Central memory CD8-positive, alpha-beta T cell (primary cell): ENCODE results near the gene AMDHD1.

ENCODE experiments used
- ATAC-seq: fragments of 150-1000 bp; cut with Tn5 transposase; replicated peaks from 2 replicates; pipeline ENCODE4 v1.10.0; 2022; ENCODE audit warnings: mild to moderate bottlenecking, moderate FRiP score, moderate number of reproducible peaks; ENCODE audit not compliant: poor library complexity, severe bottlenecking; ENCODE audit errors: extremely low read depth
- DNase-seq, 2 donors: peaks; one replicate each; pipeline ENCODE4 v3.0.0; 2021; ENCODE audit warnings: low spot score in 2 of 2
- H3K27ac Mint-ChIP-seq: one replicate; pipeline ENCODE4 v1.8.0; 2022; ENCODE audit warnings: low read depth, mild to moderate bottlenecking, moderate library complexity, mixed read lengths
- H3K27me3 Mint-ChIP-seq: one replicate; pipeline ENCODE4 v1.8.0; 2022; ENCODE audit warnings: mixed read lengths
- H3K36me3 Mint-ChIP-seq: one replicate; pipeline ENCODE4 v1.8.0; 2022; ENCODE audit warnings: mild to moderate bottlenecking, moderate library complexity, mixed read lengths; ENCODE audit not compliant: insufficient read depth
- H3K4me1 Mint-ChIP-seq: one replicate; pipeline ENCODE4 v1.8.0; 2022; ENCODE audit warnings: mixed read lengths
- H3K4me3 Mint-ChIP-seq: one replicate; pipeline ENCODE4 v1.8.0; 2022; ENCODE audit warnings: mild to moderate bottlenecking, moderate library complexity, mixed read lengths
- H3K9me3 Mint-ChIP-seq: one replicate; pipeline ENCODE4 v1.8.0; 2022; ENCODE audit warnings: mixed read lengths

The AMDHD1 gene

GRCh38 chr12:95972832-95973456 lies 29.8 kb downstream of the AMDHD1 start:
- Mint-ChIP-seq H3K4me3 (no peak overlapping the region), H3K9me3 (no peaks in the 10 kb centered on the region), H3K27ac (no peak overlapping the region), H3K27me3 (no peaks in the 10 kb centered on the region), H3K36me3 (no peaks in the 10 kb centered on the region), H3K4me1 (no peaks in the 10 kb centered on the region)
- ATAC-seq (no peak), DNase-seq (no peak)

GRCh38 chr12:95974358-95974757 lies 31.2 kb downstream of the AMDHD1 start:
- H3K36me3 Mint-ChIP-seq = no peaks in the 10 kb centered on the region
- H3K4me1 Mint-ChIP-seq = no peaks in the 10 kb centered on the region
- no peaks in the 10 kb centered on the region for H3K9me3 Mint-ChIP-seq
- no peaks in the 10 kb centered on the region for H3K27me3 Mint-ChIP-seq
- DNase-seq = no peak
- no peak for ATAC-seq
- H3K4me3 Mint-ChIP-seq = no peak overlapping the region
- no peak overlapping the region for H3K27ac Mint-ChIP-seq

GRCh38 chr12:95975491-95975890 lies 32.4 kb downstream of the AMDHD1 start:
- Mint-ChIP-seq H3K4me3 (no peak overlapping the region), H3K9me3 (no peaks in the 10 kb centered on the region), H3K27ac (no peak overlapping the region), H3K4me1 (no peaks in the 10 kb centered on the region), H3K36me3 (no peaks in the 10 kb centered on the region), H3K27me3 (no peaks in the 10 kb centered on the region)
- DNase-seq (no peak), ATAC-seq (no peak)

- Mint-ChIP-seq H3K4me3 (no peak overlapping the region), H3K36me3 (no peaks in the 10 kb centered on the region), H3K27me3 (no peaks in the 10 kb centered on the region), H3K9me3 (no peaks in the 10 kb centered on the region), H3K27ac (no peak overlapping the region), H3K4me1 (no peaks in the 10 kb centered on the region)
- DNase-seq (no peak), ATAC-seq (no peak)
Measured at GRCh38 chr12:95976416-95976832, 33.3 kb downstream of the AMDHD1 start.

- Mint-ChIP-seq H3K27me3 (no peaks in the 10 kb centered on the region), H3K4me1 (no peaks in the 10 kb centered on the region), H3K36me3 (peaks cover 2% of the 10 kb centered on the region), H3K4me3 (no peak overlapping the region), H3K9me3 (no peaks in the 10 kb centered on the region), H3K27ac (no peak overlapping the region)
- DNase-seq (no peak), ATAC-seq (no peak)
Measured at GRCh38 chr12:95977764-95978305, 34.7 kb downstream of the AMDHD1 start.

GRCh38 chr12:95978351-95978750 lies 35.2 kb downstream of the AMDHD1 start:
- no peak overlapping the region for H3K4me3 Mint-ChIP-seq
- H3K27ac Mint-ChIP-seq = no peak overlapping the region
- H3K4me1 Mint-ChIP-seq = no peaks in the 10 kb centered on the region
- H3K27me3 Mint-ChIP-seq = no peaks in the 10 kb centered on the region
- H3K9me3 Mint-ChIP-seq = no peaks in the 10 kb centered on the region
- ATAC-seq (no peak), DNase-seq (no peak)
- peaks cover 2% of the 10 kb centered on the region for H3K36me3 Mint-ChIP-seq

GRCh38 chr12:95978774-95979173 lies 35.6 kb downstream of the AMDHD1 start:
- Mint-ChIP-seq H3K4me3 (no peak overlapping the region), H3K36me3 (peaks cover 2% of the 10 kb centered on the region), H3K9me3 (no peaks in the 10 kb centered on the region), H3K27me3 (no peaks in the 10 kb centered on the region), H3K27ac (no peak overlapping the region), H3K4me1 (no peaks in the 10 kb centered on the region)
- ATAC-seq (no peak), DNase-seq (no peak)

GRCh38 chr12:95980437-95980836 lies 37.3 kb downstream of the AMDHD1 start:
- no peaks in the 10 kb centered on the region for H3K9me3 Mint-ChIP-seq
- H3K27ac Mint-ChIP-seq = no peak overlapping the region
- no peak overlapping the region for H3K4me3 Mint-ChIP-seq
- no peak for DNase-seq
- peaks cover 2% of the 10 kb centered on the region for H3K36me3 Mint-ChIP-seq
- ATAC-seq = no peak
- H3K4me1 Mint-ChIP-seq = no peaks in the 10 kb centered on the region
- no peaks in the 10 kb centered on the region for H3K27me3 Mint-ChIP-seq

GRCh38 chr12:95982602-95983001 lies 39.5 kb downstream of the AMDHD1 start:
- H3K4me3 Mint-ChIP-seq = no peak overlapping the region
- no peak for ATAC-seq
- H3K9me3 Mint-ChIP-seq = no peaks in the 10 kb centered on the region
- DNase-seq = no peak
- H3K4me1 Mint-ChIP-seq = no peaks in the 10 kb centered on the region
- peaks cover 2% of the 10 kb centered on the region for H3K36me3 Mint-ChIP-seq
- H3K27me3 Mint-ChIP-seq = no peaks in the 10 kb centered on the region
- no peak overlapping the region for H3K27ac Mint-ChIP-seq

GRCh38 chr12:95984682-95985081 lies 41.6 kb downstream of the AMDHD1 start:
- H3K27me3 Mint-ChIP-seq = no peaks in the 10 kb centered on the region
- no peak for DNase-seq
- H3K36me3 Mint-ChIP-seq = peaks cover 2% of the 10 kb centered on the region
- H3K9me3 Mint-ChIP-seq = no peaks in the 10 kb centered on the region
- H3K4me3 Mint-ChIP-seq = no peak overlapping the region
- ATAC-seq = no peak
- no peaks in the 10 kb centered on the region for H3K4me1 Mint-ChIP-seq
- no peak overlapping the region for H3K27ac Mint-ChIP-seq

GRCh38 chr12:95986635-95987570 lies 43.8 kb downstream of the AMDHD1 start:
- H3K36me3 Mint-ChIP-seq = peaks cover 2% of the 10 kb centered on the region
- ATAC-seq = no peak
- no peaks in the 10 kb centered on the region for H3K27me3 Mint-ChIP-seq
- H3K4me3 Mint-ChIP-seq = no peak overlapping the region
- no peaks in the 10 kb centered on the region for H3K4me1 Mint-ChIP-seq
- no peaks in the 10 kb centered on the region for H3K9me3 Mint-ChIP-seq
- no peak for DNase-seq
- no peak overlapping the region for H3K27ac Mint-ChIP-seq

GRCh38 chr12:95988506-95989275 lies 45.6 kb downstream of the AMDHD1 start:
- H3K36me3 Mint-ChIP-seq = no peaks in the 10 kb centered on the region
- ATAC-seq (no peak), DNase-seq (no peak)
- no peaks in the 10 kb centered on the region for H3K4me1 Mint-ChIP-seq
- H3K9me3 Mint-ChIP-seq = no peaks in the 10 kb centered on the region
- no peaks in the 10 kb centered on the region for H3K27me3 Mint-ChIP-seq
- no peak overlapping the region for H3K4me3 Mint-ChIP-seq
- H3K27ac Mint-ChIP-seq = no peak overlapping the region
